ENCODE data around the gene NUCKS1. TPM values are rescaled to one million over a fixed set of nuclear protein-coding genes. Genes with fewer than 3 reads are reported as not detected.
A peak's percentile ranks its signal among the peaks of the same experiment; 100 is the strongest.

Gene NUCKS1
- total and polyA plus RNA-seq, 2 of the 13 experiments (the other 11 are each of a cell fraction or from before 2014, with no cell fraction given), result 35.5 to 117 TPM

DNA sequence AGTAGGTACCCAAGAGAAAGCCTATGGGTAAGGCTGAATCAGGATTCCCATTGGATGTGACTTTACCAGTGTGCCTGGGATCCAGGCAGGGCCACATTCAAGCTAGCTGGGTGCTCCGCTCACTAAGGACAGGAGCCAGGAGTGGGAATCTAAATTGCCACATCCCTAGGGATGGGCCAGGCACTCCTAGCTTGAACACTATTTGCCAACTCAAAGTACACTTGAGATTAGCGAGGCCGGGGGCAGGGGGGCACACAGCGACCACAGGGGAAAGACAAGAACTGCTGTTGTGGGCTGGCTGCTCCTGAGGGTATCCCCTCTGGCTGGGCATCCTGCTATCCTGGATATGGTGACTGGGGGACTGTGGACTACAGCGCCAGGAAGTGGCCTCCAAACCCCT is 74.0 kb downstream of the NUCKS1 start (continued):
- TF ChIP-seq, protein P1, sequence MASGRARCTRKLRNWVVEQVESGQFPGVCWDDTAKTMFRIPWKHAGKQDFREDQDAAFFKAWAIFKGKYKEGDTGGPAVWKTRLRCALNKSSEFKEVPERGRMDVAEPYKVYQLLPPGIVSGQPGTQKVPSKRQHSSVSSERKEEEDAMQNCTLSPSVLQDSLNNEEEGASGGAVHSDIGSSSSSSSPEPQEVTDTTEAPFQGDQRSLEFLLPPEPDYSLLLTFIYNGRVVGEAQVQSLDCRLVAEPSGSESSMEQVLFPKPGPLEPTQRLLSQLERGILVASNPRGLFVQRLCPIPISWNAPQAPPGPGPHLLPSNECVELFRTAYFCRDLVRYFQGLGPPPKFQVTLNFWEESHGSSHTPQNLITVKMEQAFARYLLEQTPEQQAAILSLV (CRISPR knock-in tag; IDR thresholded peaks at IDR 0.05; ENCODE audit: borderline replicate concordance), result no peak
- TF ChIP-seq ZBTB7B (CRISPR knock-in tag; IDR thresholded peaks at IDR 0.05) (peak; percentile 99), IRX3 (CRISPR knock-in tag; IDR thresholded peaks at IDR 0.05; ENCODE audit: borderline replicate concordance, low read depth) (no peak), TBX2 (CRISPR knock-in tag; IDR thresholded peaks at IDR 0.05; ENCODE audit: borderline replicate concordance) (peak; percentile 30; the same call in 1 of the 2 replicates), BORCS8-MEF2B (CRISPR knock-in tag; IDR thresholded peaks at IDR 0.05) (no peak), ZNF263 (CRISPR knock-in tag; IDR thresholded peaks at IDR 0.05) (peak; percentile 87), TBP (CRISPR knock-in tag; IDR thresholded peaks at IDR 0.05) (no peak), ZNF782 (CRISPR knock-in tag; IDR thresholded peaks at IDR 0.05; ENCODE audit: borderline replicate concordance) (no peak), PAX8 (CRISPR knock-in tag; IDR thresholded peaks at IDR 0.05; ENCODE audit: borderline replicate concordance) (no peak), FOSL2 (CRISPR knock-in tag; IDR thresholded peaks at IDR 0.05) (peak; percentile 14; the same call in 1 of the 2 replicates)
- TF ChIP-seq, protein P2, sequence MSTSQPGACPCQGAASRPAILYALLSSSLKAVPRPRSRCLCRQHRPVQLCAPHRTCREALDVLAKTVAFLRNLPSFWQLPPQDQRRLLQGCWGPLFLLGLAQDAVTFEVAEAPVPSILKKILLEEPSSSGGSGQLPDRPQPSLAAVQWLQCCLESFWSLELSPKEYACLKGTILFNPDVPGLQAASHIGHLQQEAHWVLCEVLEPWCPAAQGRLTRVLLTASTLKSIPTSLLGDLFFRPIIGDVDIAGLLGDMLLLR (CRISPR knock-in tag; IDR thresholded peaks at IDR 0.05), result 0 out of 2 replicates have a peak, but pooled peaks have one; percentile 32
- TF ChIP-seq, protein P3, sequence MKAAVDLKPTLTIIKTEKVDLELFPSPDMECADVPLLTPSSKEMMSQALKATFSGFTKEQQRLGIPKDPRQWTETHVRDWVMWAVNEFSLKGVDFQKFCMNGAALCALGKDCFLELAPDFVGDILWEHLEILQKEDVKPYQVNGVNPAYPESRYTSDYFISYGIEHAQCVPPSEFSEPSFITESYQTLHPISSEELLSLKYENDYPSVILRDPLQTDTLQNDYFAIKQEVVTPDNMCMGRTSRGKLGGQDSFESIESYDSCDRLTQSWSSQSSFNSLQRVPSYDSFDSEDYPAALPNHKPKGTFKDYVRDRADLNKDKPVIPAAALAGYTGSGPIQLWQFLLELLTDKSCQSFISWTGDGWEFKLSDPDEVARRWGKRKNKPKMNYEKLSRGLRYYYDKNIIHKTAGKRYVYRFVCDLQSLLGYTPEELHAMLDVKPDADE (CRISPR knock-in tag; IDR thresholded peaks at IDR 0.05), result no peak
- TF ChIP-seq, protein P4, sequence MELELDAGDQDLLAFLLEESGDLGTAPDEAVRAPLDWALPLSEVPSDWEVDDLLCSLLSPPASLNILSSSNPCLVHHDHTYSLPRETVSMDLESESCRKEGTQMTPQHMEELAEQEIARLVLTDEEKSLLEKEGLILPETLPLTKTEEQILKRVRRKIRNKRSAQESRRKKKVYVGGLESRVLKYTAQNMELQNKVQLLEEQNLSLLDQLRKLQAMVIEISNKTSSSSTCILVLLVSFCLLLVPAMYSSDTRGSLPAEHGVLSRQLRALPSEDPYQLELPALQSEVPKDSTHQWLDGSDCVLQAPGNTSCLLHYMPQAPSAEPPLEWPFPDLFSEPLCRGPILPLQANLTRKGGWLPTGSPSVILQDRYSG (CRISPR knock-in tag; IDR thresholded peaks at IDR 0.05), result no peak
- TF ChIP-seq, protein P5, sequence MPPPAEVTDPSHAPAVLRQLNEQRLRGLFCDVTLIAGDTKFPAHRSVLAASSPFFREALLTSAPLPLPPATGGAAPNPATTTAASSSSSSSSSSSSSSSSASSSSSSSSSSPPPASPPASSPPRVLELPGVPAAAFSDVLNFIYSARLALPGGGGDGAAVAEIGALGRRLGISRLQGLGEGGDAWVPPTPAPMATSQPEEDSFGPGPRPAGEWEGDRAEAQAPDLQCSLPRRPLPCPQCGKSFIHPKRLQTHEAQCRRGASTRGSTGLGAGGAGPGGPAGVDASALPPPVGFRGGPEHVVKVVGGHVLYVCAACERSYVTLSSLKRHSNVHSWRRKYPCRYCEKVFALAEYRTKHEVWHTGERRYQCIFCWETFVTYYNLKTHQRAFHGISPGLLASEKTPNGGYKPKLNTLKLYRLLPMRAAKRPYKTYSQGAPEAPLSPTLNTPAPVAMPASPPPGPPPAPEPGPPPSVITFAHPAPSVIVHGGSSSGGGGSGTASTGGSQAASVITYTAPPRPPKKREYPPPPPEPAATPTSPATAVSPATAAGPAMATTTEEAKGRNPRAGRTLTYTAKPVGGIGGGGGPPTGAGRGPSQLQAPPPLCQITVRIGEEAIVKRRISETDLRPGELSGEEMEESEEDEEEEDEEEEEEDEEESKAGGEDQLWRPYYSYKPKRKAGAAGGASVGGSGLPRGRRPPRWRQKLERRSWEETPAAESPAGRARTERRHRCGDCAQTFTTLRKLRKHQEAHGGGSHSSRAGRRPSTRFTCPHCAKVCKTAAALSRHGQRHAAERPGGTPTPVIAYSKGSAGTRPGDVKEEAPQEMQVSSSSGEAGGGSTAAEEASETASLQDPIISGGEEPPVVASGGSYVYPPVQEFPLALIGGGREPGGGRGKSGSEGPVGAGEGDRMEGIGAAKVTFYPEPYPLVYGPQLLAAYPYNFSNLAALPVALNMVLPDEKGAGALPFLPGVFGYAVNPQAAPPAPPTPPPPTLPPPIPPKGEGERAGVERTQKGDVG (CRISPR knock-in tag; IDR thresholded peaks at IDR 0.05; ENCODE audit: borderline replicate concordance), result no peak

All from HepG2 (cell line).